GM19455 (cell line): ENCODE data around the gene SYNGAP1.
A peak's percentile ranks its signal among the peaks of the same experiment; 100 is the strongest.

Source experiments
- ATAC-seq: cut with Tn5 transposase; IDR thresholded peaks from one replicate; pipeline ENCODE4 v1.9.1; 2021; ENCODE audit not compliant: unreplicated experiment

SYNGAP1 gene

DNA sequence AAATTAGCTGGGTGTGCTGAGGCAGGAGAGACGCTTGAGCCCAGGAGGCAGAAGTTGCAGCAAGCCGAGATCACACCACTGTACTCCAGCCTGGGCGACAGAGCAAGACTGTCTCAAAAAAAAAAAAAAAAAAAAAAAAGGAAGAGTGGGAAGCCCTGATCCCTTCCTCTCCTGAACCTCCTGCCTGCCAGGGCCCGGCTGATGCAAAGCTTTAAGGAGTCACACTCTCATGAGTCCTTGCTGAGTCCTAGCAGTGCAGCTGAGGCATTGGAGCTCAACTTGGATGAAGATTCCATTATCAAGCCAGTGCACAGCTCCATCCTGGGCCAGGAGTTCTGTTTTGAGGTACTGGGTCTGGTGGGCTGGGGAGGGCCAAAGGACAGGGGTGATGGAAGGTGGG, 15.1 kb downstream of the SYNGAP1 start:
- ATAC-seq = no peak

GRCh38 chr6:33437666-33438065, 17.8 kb downstream of the SYNGAP1 start:
- no peak for ATAC-seq

- no peak for ATAC-seq
These were observed 19.2 kb downstream of the SYNGAP1 start for GRCh38 chr6:33438978-33439594.

DNA sequence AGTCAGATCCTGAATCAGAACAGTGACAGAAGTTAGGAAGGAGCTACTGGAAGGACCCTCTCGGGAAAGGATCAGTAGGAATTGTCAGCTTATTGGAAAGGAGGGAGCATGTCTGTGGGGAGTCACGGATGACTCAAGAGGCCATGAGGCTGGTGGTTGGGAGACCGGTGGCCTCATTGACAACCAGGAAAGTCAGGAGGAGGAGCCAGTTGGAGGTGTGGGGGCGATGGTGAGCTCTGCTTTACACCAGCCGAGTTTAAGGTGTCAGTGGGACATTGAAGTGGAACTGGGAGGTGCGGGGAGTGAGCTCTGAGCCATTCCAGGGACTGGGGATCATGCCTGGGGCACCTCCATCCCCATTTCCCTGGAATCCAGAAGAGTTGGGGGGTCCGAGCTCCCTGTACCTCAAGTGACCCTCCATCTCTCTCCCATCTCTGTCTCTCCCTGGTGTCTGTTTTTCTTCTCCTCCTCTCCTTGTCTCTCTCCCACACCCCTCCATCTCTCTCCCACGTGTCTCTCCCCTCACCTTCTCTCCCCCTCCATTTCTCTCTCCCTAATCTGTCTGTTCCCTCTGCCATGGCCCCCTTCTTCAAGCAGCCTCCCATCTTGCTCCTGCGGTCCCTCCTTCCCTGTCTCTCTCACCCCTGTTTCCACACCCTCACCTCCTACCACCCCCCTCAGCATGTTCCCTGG, 20.2 kb downstream of the SYNGAP1 start:
- ATAC-seq = no peak

DNA sequence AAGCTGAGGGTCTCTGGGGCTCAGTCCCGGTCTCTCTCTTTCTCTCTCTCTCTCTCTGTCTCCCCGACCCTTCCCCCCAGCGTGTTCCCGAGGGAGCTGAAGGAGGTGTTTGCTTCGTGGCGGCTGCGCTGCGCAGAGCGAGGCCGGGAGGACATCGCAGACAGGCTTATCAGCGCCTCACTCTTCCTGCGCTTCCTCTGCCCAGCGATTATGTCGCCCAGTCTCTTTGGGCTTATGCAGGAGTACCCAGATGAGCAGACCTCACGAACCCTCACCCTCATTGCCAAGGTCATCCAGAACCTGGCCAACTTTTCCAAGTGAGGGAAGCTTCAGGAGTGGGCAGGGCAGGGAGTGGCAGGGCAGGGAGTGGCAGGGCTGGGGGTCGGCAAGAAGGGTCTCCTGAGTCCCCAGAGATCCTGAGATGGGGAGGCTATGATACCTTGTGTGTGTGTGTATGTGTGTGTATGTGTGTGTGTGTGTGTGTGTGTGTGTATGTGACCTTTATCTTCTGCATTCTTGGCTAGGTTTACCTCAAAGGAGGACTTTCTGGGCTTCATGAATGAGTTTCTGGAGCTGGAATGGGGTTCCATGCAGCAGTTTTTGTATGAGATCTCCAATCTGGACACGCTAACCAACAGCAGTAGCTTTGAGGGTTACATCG, 20.9 kb downstream of the SYNGAP1 start:
- no peak for ATAC-seq

- no peak for ATAC-seq
These were observed 21.6 kb downstream of the SYNGAP1 start for GRCh38 chr6:33441457-33441856.

- no peak for ATAC-seq
These were observed 22.4 kb downstream of the SYNGAP1 start for GRCh38 chr6:33442283-33442682.

- no peak for ATAC-seq
These were observed 23.2 kb downstream of the SYNGAP1 start for GRCh38 chr6:33443025-33443424.

- ATAC-seq = no peak
These were observed 24.0 kb downstream of the SYNGAP1 start for GRCh38 chr6:33443619-33444504.

GRCh38 chr6:33445119-33445603, 25.3 kb downstream of the SYNGAP1 start:
- no peak for ATAC-seq

DNA sequence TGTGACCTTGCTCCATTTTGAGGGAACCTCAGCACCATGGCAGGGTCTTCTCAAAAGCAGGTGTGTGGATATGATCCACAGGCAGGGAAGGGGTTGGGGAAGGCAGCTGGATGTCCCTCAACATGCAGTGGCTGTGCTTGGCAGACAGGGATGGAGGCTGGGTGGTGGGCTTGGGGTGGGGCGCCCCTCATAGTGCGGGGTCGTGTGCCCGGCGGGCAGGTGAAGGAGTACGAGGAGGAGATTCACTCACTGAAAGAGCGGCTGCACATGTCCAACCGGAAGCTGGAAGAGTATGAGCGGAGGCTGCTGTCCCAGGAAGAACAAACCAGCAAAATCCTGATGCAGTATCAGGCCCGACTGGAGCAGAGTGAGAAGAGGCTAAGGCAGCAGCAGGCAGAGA, 26.5 kb downstream of the SYNGAP1 start:
- ATAC-seq = no peak

- ATAC-seq = no peak
These were observed 30.6 kb downstream of the SYNGAP1 start for GRCh38 chr6:33450434-33450833.

- ATAC-seq = no peak
These were observed 31.7 kb downstream of the SYNGAP1 start for GRCh38 chr6:33451606-33452005.

- ATAC-seq = no peak
These were observed 32.6 kb downstream of the SYNGAP1 start for GRCh38 chr6:33452496-33452895.

DNA sequence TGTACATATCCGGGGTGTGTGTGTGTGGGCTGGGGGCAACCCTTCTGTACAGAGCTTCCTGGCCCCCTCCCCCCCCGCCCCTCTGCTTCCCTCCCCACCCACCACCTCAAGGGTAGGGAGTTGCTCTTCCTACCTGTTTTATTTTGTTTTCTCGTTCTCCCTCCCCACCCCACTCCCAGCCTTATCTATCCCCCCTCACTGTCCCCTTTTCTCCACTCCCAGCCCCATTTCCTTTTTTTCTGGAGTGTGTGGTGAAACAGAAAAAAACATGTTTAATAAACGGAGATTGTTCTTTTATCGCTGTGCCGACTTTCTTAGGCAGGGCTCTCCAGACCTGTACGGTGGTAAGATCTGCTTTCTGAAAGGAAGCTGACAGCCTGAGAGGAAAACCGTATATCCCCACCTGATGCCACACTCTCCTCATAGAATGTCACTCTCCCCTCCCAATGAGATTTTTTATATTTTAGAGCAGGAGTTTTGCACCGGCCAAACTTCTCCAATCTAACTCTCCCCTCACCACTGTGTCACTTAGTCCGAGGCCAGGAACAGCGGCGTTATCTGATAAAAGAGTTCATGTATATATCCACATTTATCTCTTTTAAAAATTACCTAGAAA, 33.6 kb downstream of the SYNGAP1 start:
- ATAC-seq = no peak

- peak; percentile 98 for ATAC-seq
These were observed 34.4 kb downstream of the SYNGAP1 start, which contains the start of gene ZBTB9 for GRCh38 chr6:33454009-33454946. Gene ZBTB9, plus strand, starts transcription at chr6:33454576. Its CDS starts 525 bp downstream, at chr6:33455101.

GRCh38 chr6:33455051-33455450, 35.2 kb downstream of the SYNGAP1 start:
- ATAC-seq = no peak

DNA sequence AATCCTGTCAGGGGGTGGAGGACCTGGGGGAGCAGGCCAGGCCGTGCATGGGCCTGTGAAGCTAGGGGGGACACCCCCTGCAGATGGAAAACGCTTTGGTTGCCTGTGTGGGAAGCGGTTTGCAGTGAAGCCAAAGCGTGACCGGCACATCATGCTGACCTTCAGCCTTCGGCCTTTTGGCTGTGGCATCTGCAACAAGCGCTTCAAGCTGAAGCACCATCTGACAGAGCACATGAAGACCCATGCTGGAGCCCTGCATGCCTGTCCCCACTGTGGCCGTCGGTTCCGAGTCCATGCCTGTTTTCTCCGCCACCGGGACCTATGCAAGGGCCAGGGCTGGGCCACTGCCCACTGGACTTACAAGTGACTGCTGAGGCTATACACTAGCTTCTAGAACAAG, 36.3 kb downstream of the SYNGAP1 start:
- ATAC-seq = no peak

DNA sequence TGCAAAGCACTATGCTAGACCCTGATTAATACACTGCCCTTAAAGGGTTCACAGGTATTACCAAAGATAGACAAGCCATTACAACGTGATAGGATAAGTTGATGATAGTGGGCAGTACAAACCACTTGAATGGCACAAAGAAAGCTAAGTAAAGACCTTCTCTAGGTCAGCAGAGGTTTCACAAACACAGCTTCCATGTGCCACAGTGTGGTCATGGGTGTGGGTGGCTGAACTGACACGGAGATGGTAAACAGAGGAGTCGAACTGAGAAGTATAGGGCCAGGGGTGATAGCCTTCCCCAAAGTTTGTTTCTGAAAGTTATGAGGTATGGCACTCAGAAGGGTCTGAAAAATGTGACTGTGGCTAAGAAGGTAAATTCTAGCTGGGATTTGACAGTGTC, 38.8 kb downstream of the SYNGAP1 start:
- ATAC-seq = no peak

- ATAC-seq = no peak
These were observed 39.4 kb downstream of the SYNGAP1 start for GRCh38 chr6:33459226-33459625.
